H1 (cell line): Measurements from ENCODE around the gene CCDC178. TPM values are rescaled to one million over a fixed set of nuclear protein-coding genes. Genes with fewer than 3 reads are reported as not detected.

Experiments used
- polyA plus RNA-seq, 7 experiments: library from polyadenylated mRNA; depleted of rRNA in 3 of 7; stranded (reverse) in 5 of 7; unstranded in 2 of 7; fragments of >200 nt in 5 of 7; fragments of 200-250 nt in 2 of 7; gene quantifications; 1 replicate in 5 of 7; 2 replicates in 1 of 7; 4 replicates in 1 of 7; pipeline versions ENCODE4 v1.2.1 to v1.2.3, GENCODE V29; 2011 to 2013; ENCODE audit warnings: missing spikeins in 2 of 7, mixed read lengths in 2 of 7
- total RNA-seq: library from RNA; stranded (reverse); fragmentation: NEBNext Ultra II Directional; extraction: Animal tissue kit (Norgen Biotek cat#: 25700); gene quantifications from 2 replicates; pipeline ENCODE4 v1.2.1, GENCODE V29; 2021

The CCDC178 gene
- total and polyA plus RNA-seq, 2 of the 8 experiments (the other 6 are each of a cell fraction or from before 2014, with no cell fraction given): not detected

Other genes starting within 250 kb of the CCDC178 start
- 1.3 TPM in 2 replicates for gene ASXL3, start 137.5 kb upstream of the CCDC178 start, total RNA-seq
- gene ASXL3, start 137.5 kb upstream of the CCDC178 start, polyA plus RNA-seq (2011; rRNA removed): 0.08 and 0.14 TPM in 2 replicates